ENCODE results near the gene CHN1.

Gene CHN1

GRCh38 chr2:175004980-175005732 lies at the start of gene CHN1:
Gene CHN1 (minus strand): TSS chr2:175005381. CDS start chr2:175004912, 469 bp downstream.
- no peak for DNase-seq

GRCh38 chr2:175054340-175054739 lies 49.2 kb upstream of the CHN1 start:
- DNase-seq = no peak

GRCh38 chr2:175049661-175050060 lies 44.5 kb upstream of the CHN1 start:
- DNase-seq = no peak

GRCh38 chr2:175048275-175048674 lies 43.1 kb upstream of the CHN1 start:
- no peak for DNase-seq

GRCh38 chr2:175039490-175039889 lies 34.3 kb upstream of the CHN1 start:
- no peak for DNase-seq

- no peak for DNase-seq
Observed at GRCh38 chr2:175039031-175039430, 33.9 kb upstream of the CHN1 start.

- no peak for DNase-seq
Observed at GRCh38 chr2:175037941-175038340, 32.8 kb upstream of the CHN1 start.

- DNase-seq = no peak
Observed at GRCh38 chr2:175036582-175037018, 31.4 kb upstream of the CHN1 start.

GRCh38 chr2:175035806-175036205 lies 30.6 kb upstream of the CHN1 start:
- no peak for DNase-seq

- no peak for DNase-seq
Observed at GRCh38 chr2:175034716-175035115, 29.5 kb upstream of the CHN1 start.

- DNase-seq = no peak
Observed at GRCh38 chr2:175030380-175031271, 25.4 kb upstream of the CHN1 start.

GRCh38 chr2:175027755-175028154 lies 22.6 kb upstream of the CHN1 start:
- DNase-seq = no peak

- no peak for DNase-seq
Observed at GRCh38 chr2:175026385-175026784, 21.2 kb upstream of the CHN1 start.

GRCh38 chr2:175025946-175026345 lies 20.8 kb upstream of the CHN1 start:
- DNase-seq = no peak

- DNase-seq = no peak
Observed at GRCh38 chr2:175025233-175025632, 20.1 kb upstream of the CHN1 start.

- DNase-seq = no peak
Observed at GRCh38 chr2:175022923-175023322, 17.7 kb upstream of the CHN1 start.

GRCh38 chr2:175019566-175020327 lies 14.6 kb upstream of the CHN1 start:
- no peak for DNase-seq

- DNase-seq = no peak
Observed at GRCh38 chr2:175017618-175018414, 12.6 kb upstream of the CHN1 start.

GRCh38 chr2:175015340-175015739 lies 10.2 kb upstream of the CHN1 start:
- no peak for DNase-seq

- no peak for DNase-seq
Observed at GRCh38 chr2:175012516-175012915, 7.3 kb upstream of the CHN1 start.

- DNase-seq = no peak
Observed at GRCh38 chr2:175011505-175011904, 6.3 kb upstream of the CHN1 start.

- DNase-seq = no peak
Observed at GRCh38 chr2:175010848-175011254, 5.7 kb upstream of the CHN1 start.
